ENCODE measurements around the gene NTPCR.
A peak's percentile ranks its signal among the peaks of the same experiment; 100 is the strongest.

NTPCR gene

GRCh38 chr1:233010146-233010545 is 59.7 kb downstream of the NTPCR start:
- DNase-seq (ENCODE audit: low spot score) = no peak

- DNase-seq (ENCODE audit: low spot score) = no peak
These were observed 61.6 kb downstream of the NTPCR start for GRCh38 chr1:233012021-233012420.

- DNase-seq (ENCODE audit: low spot score) = no peak
These were observed 65.6 kb downstream of the NTPCR start for GRCh38 chr1:233015965-233016364.

- no peak for DNase-seq (ENCODE audit: low spot score)
These were observed 66.4 kb downstream of the NTPCR start for GRCh38 chr1:233016798-233017197.

- no peak for DNase-seq (ENCODE audit: low spot score)
These were observed 68.7 kb downstream of the NTPCR start for GRCh38 chr1:233019083-233019482.

- DNase-seq (ENCODE audit: low spot score) = peak; percentile 48
These were observed 69.4 kb downstream of the NTPCR start for GRCh38 chr1:233019778-233020325.

- peak; percentile 18 for DNase-seq (ENCODE audit: low spot score)
These were observed 70.0 kb downstream of the NTPCR start for GRCh38 chr1:233020426-233020825.

- no peak for DNase-seq (ENCODE audit: low spot score)
These were observed 71.8 kb downstream of the NTPCR start for GRCh38 chr1:233022246-233022645.

- no peak for DNase-seq (ENCODE audit: low spot score)
These were observed 73.8 kb downstream of the NTPCR start for GRCh38 chr1:233024199-233024598.

- peak; percentile 44 for DNase-seq (ENCODE audit: low spot score)
These were observed 74.7 kb downstream of the NTPCR start for GRCh38 chr1:233025157-233025556.

GRCh38 chr1:233025567-233025966 is 75.2 kb downstream of the NTPCR start:
- no peak for DNase-seq (ENCODE audit: low spot score)

- no peak for DNase-seq (ENCODE audit: low spot score)
These were observed 76.6 kb downstream of the NTPCR start for GRCh38 chr1:233027046-233027445.

- DNase-seq (ENCODE audit: low spot score) = no peak
These were observed 81.1 kb downstream of the NTPCR start for GRCh38 chr1:233031521-233031920.

GRCh38 chr1:233032916-233033315 is 82.5 kb downstream of the NTPCR start:
- DNase-seq (ENCODE audit: low spot score) = no peak

- no peak for DNase-seq (ENCODE audit: low spot score)
These were observed 83.0 kb downstream of the NTPCR start for GRCh38 chr1:233033361-233033760.

Measured in Ammon's horn (tissue), 1 donor.